B cell (primary cell): ENCODE results near the gene CDKAL1. TPM values are rescaled to one million over a fixed set of nuclear protein-coding genes. Genes with fewer than 3 reads are reported as not detected.

ENCODE experiments used
- ATAC-seq: fragments of 200-7000 bp; cut with Tn5 transposase; one replicate; pipeline ENCODE4 v1.10.0; 2021; ENCODE audit warnings: low read depth, mild to moderate bottlenecking, moderate number of reproducible peaks, moderate library complexity
- CTCF ChIA-PET: fragments of 350-600 bp; sonication (Branson Sonifier 250); formaldehyde crosslinking; loops from one replicate; lab custom pipeline; 2021; ENCODE audit warnings: antibody characterized with exemption, inconsistent platforms; lab: Charles Lee
- POLR2A ChIA-PET: fragments of 350-600 bp; sonication (Branson Sonifier 250); formaldehyde crosslinking; loops from one replicate; lab custom pipeline; 2021; ENCODE audit warnings: antibody characterized with exemption; lab: Charles Lee
- DNase-seq: peaks from one replicate; pipeline ENCODE4 v3.0.0; 2013
- H2AFZ ChIP-seq: 2 replicates; pipeline ENCODE4 v1.6.1; 2012; ENCODE audit warnings: mild to moderate bottlenecking, low read depth, low read length; ENCODE audit not compliant: insufficient read depth, poor library complexity, severe bottlenecking
- H3K27ac ChIP-seq, 2 donors: 1 replicate in 1 of 2; 2 replicates in 1 of 2; pipeline ENCODE4 v1.5.1; 2012 to 2013; ENCODE audit warnings: low read length in 2 of 2, mild to moderate bottlenecking in 2 of 2, moderate library complexity in 1 of 2
- H3K27me3 ChIP-seq, 4 experiments: fragments of 200-600 bp in 1 of 4; sonication (generic) in 1 of 4; replicated peaks in 1 of 4; 1 replicate in 2 of 4; 2 replicates in 2 of 4; pipeline versions ENCODE4 v1.6.1 to v1.7.0; 2013 to 2016; ENCODE audit warnings: low read length in 3 of 4, mild to moderate bottlenecking in 2 of 4, mixed read lengths in 1 of 4, moderate library complexity in 1 of 4; ENCODE audit not compliant: insufficient read depth in 4 of 4, control insufficient read depth in 3 of 4; ENCODE audit errors: control extremely low read depth in 1 of 4
- H3K36me3 ChIP-seq, 2 experiments: replicated peaks in 1 of 2; 1 replicate in 1 of 2; 2 replicates in 1 of 2; pipeline versions ENCODE4 v1.6.1 to v1.7.1; 2013; ENCODE audit warnings: low read length in 1 of 2; ENCODE audit not compliant: insufficient read depth in 2 of 2, control insufficient read depth in 1 of 2; ENCODE audit errors: control extremely low read depth in 1 of 2, extremely low read depth in 1 of 2
- H3K4me1 ChIP-seq, 2 donors: fragments of 200-600 bp in 1 of 2; sonication (generic) in 1 of 2; 1 replicate in 1 of 2; 2 replicates in 1 of 2; pipeline versions ENCODE4 v1.5.1 to v1.6.1; 2013 to 2017; ENCODE audit warnings: low read length in 2 of 2; ENCODE audit not compliant: control insufficient read depth in 2 of 2, insufficient read depth in 2 of 2
- H3K4me2 ChIP-seq: replicated peaks from 2 replicates; pipeline ENCODE3; 2012; ENCODE audit warnings: mild to moderate bottlenecking, low read depth, low read length; ENCODE audit not compliant: poor library complexity, severe bottlenecking
- H3K4me3 ChIP-seq, 5 experiments: fragments of 200-600 bp in 1 of 5; sonication (generic) in 1 of 5; 1 replicate in 3 of 5; 2 replicates in 2 of 5; pipeline versions ENCODE4 v1.5.1 to v1.7.0; 2011 to 2016; ENCODE audit warnings: low read length in 4 of 5, mild to moderate bottlenecking in 4 of 5, low read depth in 2 of 5, control low read depth in 1 of 5, moderate library complexity in 1 of 5; ENCODE audit not compliant: insufficient read depth in 1 of 5; ENCODE audit errors: control extremely low read depth in 1 of 5, extremely low read depth in 1 of 5
- H3K79me2 ChIP-seq: fragments of 200-600 bp; sonication (generic); one replicate; pipeline ENCODE4 v1.6.0; 2016; ENCODE audit warnings: low read length; ENCODE audit not compliant: control insufficient read depth, insufficient read depth
- H3K9ac ChIP-seq: fragments of 200-600 bp; sonication (generic); 2 replicates; pipeline ENCODE4 v1.6.1; 2017; ENCODE audit warnings: mild to moderate bottlenecking, low read length, moderate library complexity
- H3K9me3 ChIP-seq, 3 donors: one replicate each; pipeline versions ENCODE4 v1.6.1 to v1.7.1; 2013; ENCODE audit warnings: low read length in 2 of 3; ENCODE audit not compliant: control insufficient read depth in 2 of 3, insufficient read depth in 1 of 3; ENCODE audit errors: control extremely low read depth in 1 of 3
- H4K20me1 ChIP-seq: 2 replicates; pipeline ENCODE4 v1.6.0; 2012; ENCODE audit warnings: mild to moderate bottlenecking, low read length; ENCODE audit not compliant: insufficient read depth, control insufficient read depth, poor library complexity, severe bottlenecking
- H3K27ac Mint-ChIP-seq: one replicate; pipeline ENCODE4 v1.8.0; 2021; ENCODE audit warnings: mixed read lengths
- H3K27me3 Mint-ChIP-seq: one replicate; pipeline ENCODE4 v1.8.0; 2021; ENCODE audit warnings: mixed read lengths
- H3K4me1 Mint-ChIP-seq: one replicate; pipeline ENCODE4 v1.8.0; 2021; ENCODE audit warnings: mixed read lengths
- H3K4me3 Mint-ChIP-seq: one replicate; pipeline ENCODE4 v1.8.0; 2021; ENCODE audit warnings: mixed read lengths
- H3K9me3 Mint-ChIP-seq: one replicate; pipeline ENCODE4 v1.8.0; 2022; ENCODE audit warnings: mixed read lengths; ENCODE audit not compliant: insufficient read depth
- EZH2 ChIP-seq: IDR thresholded peaks from 2 replicates; pipeline ENCODE4 v1.6.1; 2012; ENCODE audit warnings: borderline replicate concordance, low read depth, mild to moderate bottlenecking, moderate library complexity, low read length; ENCODE audit not compliant: insufficient read depth, poor library complexity, severe bottlenecking
- WGBS: methylation state at CpG from one replicate; pipeline ENCODE4 v1.1.5; 2013; ENCODE audit warnings: missing lambda C conversion rate; ENCODE audit not compliant: insufficient coverage; 5-methylcytosine and 5-hydroxymethylcytosine counted together
- intact Hi-C: fragments of 100-400 bp; cut with micrococcal nuclease; formaldehyde crosslinking; loops from one replicate; pipeline ENCODE4 v1.10.0; 2022
- polyA plus RNA-seq: library from polyadenylated mRNA; depleted of rRNA; stranded (reverse); fragments of >200 nt; gene quantifications from 2 replicates; pipeline ENCODE4 v1.2.3, GENCODE V29; 2012
- total RNA-seq, 2 donors: library from RNA; stranded (reverse); fragments of 120-200 nt in 1 of 2; gene quantifications; 1 replicate in 1 of 2; 2 replicates in 1 of 2; pipeline versions ENCODE4 v1.2.3 to v1.2.4, GENCODE V29; 2013 to 2022
- TF ChIP-seq, protein P1 (sequence below): fragments of 200-600 bp; IDR thresholded peaks from one replicate; pipeline ENCODE4 v1.8.0; 2022; ENCODE audit warnings: antibody characterized with exemption, mild to moderate bottlenecking

The CDKAL1 gene
- total and polyA plus RNA-seq, 2 donors (not counting 1 experiment from before 2014, with no cell fraction given), result 6.1 to 33.3 TPM

DNA sequence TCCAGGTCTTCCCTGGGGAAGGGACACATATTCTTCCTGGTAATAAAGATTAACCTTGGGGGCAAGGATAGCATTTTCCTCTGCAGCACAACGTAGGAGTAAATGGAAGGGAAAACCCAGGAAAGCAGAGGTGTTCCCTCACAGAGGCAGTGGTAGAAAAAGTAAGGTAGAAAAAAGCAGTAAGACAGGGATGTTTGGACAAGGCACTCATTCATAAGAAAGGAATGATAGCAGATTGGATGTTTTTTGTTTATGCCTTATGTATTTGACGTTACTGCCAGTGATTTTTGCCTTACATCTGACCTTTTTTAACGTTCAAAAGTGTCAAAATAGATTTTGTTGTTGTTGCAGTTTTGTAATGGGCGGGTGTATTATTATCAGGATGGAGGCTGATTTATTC lies 395.0 kb downstream of the CDKAL1 start:
- H3K4me1 Mint-ChIP-seq, result no peaks in the 10 kb centered on the region
- H3K36me3 ChIP-seq, result no peaks in the 10 kb centered on the region
- DNase-seq (no peak), ATAC-seq (no peak)
- H3K4me3 ChIP-seq, result no peak overlapping the region
- WGBS, result 94% methylated on average over 2 of the region's 4 CpGs
- intact Hi-C loops, result no loop called here
- H3K9me3 ChIP-seq, result no peaks in the 10 kb centered on the region
- no peak overlapping the region for H2AFZ ChIP-seq
- no peaks in the 10 kb centered on the region for H4K20me1 ChIP-seq
- ChIA-PET CTCF (no interaction called here), POLR2A (no interaction called here)
- no peak overlapping the region for H3K4me3 Mint-ChIP-seq
- TF ChIP-seq, protein P1, sequence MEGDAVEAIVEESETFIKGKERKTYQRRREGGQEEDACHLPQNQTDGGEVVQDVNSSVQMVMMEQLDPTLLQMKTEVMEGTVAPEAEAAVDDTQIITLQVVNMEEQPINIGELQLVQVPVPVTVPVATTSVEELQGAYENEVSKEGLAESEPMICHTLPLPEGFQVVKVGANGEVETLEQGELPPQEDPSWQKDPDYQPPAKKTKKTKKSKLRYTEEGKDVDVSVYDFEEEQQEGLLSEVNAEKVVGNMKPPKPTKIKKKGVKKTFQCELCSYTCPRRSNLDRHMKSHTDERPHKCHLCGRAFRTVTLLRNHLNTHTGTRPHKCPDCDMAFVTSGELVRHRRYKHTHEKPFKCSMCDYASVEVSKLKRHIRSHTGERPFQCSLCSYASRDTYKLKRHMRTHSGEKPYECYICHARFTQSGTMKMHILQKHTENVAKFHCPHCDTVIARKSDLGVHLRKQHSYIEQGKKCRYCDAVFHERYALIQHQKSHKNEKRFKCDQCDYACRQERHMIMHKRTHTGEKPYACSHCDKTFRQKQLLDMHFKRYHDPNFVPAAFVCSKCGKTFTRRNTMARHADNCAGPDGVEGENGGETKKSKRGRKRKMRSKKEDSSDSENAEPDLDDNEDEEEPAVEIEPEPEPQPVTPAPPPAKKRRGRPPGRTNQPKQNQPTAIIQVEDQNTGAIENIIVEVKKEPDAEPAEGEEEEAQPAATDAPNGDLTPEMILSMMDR, result no peak
- no peak for TF ChIP-seq EZH2
- H3K9ac ChIP-seq, result no peak overlapping the region
- H3K4me1 ChIP-seq, result no peaks in the 10 kb centered on the region
- no peaks in the 10 kb centered on the region for H3K27me3 Mint-ChIP-seq
- no peaks in the 10 kb centered on the region for H3K79me2 ChIP-seq
- H3K4me2 ChIP-seq, result no peak overlapping the region
- no peak overlapping the region for H3K27ac Mint-ChIP-seq
- no peak overlapping the region for H3K27ac ChIP-seq
- H3K9me3 Mint-ChIP-seq, result no peaks in the 10 kb centered on the region
- H3K27me3 ChIP-seq, result no peaks in the 10 kb centered on the region

DNA sequence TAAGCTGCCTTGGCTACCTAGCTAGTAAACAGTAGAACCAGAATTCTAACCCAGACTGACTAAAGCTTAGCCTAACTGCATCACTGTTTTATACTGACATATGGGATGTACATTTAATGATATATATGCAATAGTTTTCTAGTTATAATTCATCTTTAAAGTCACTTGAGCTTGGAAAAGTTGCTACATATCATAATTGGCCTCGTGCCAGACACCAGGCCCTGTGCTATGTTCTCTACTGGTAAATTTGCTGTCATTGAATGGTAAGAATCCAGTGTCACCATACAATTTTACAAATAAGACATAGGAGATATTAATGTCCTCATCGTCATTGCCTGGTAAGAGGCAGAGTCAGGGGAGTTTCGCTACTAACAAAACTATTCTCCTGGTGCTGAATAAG lies 396.8 kb downstream of the CDKAL1 start:
- Histone ChIP-seq H2AFZ (no peak overlapping the region), H3K4me2 (no peak overlapping the region), H4K20me1 (no peaks in the 10 kb centered on the region), H3K9ac (no peak overlapping the region), H3K27ac (no peak overlapping the region), H3K9me3 (no peaks in the 10 kb centered on the region), H3K4me3 (no peak overlapping the region), H3K79me2 (no peaks in the 10 kb centered on the region), H3K36me3 (no peaks in the 10 kb centered on the region), H3K27me3 (no peaks in the 10 kb centered on the region), H3K4me1 (no peaks in the 10 kb centered on the region)
- CTCF ChIA-PET, result no interaction called here
- Mint-ChIP-seq H3K27me3 (no peaks in the 10 kb centered on the region), H3K4me1 (no peaks in the 10 kb centered on the region), H3K4me3 (no peak overlapping the region), H3K9me3 (no peaks in the 10 kb centered on the region), H3K27ac (no peak overlapping the region)
- no CpG with 5 or more reads among the region's 3 CpGs for WGBS
- POLR2A ChIA-PET, result no interaction called here
- ATAC-seq (no peak), DNase-seq (no peak)
- intact Hi-C loops, result no loop called here
- no peak for TF ChIP-seq EZH2
